WTC11 (cell line): ENCODE measurements around the gene GZMA. TPM values are rescaled to one million over a fixed set of nuclear protein-coding genes. Genes with fewer than 3 reads are reported as not detected.

Experiments
- ATAC-seq: fragments of 200-7000 bp; cut with Tn5 transposase; 2 replicates; pipeline ENCODE4 v1.10.0; 2021; ENCODE audit warnings: mild to moderate bottlenecking, moderate library complexity
- CTCF ChIA-PET: fragments of 300-600 bp; sonication (Branson Sonifier 250); formaldehyde crosslinking; loops from one replicate; lab custom pipeline; 2021; ENCODE audit warnings: antibody characterized with exemption; lab: Charles Lee
- POLR2A ChIA-PET: fragments of 350-600 bp; sonication (Branson Sonifier 250); formaldehyde crosslinking; loops from one replicate; lab custom pipeline; 2021; ENCODE audit warnings: antibody characterized with exemption; lab: Charles Lee
- DNase-seq: peaks from one replicate; pipeline ENCODE4 v3.0.0; 2021; ENCODE audit warnings: low spot score
- H3K27ac Mint-ChIP-seq: 2 replicates; pipeline ENCODE4 v1.8.0; 2021; ENCODE audit warnings: mixed read lengths
- H3K27me3 Mint-ChIP-seq: 2 replicates; pipeline ENCODE4 v1.8.0; 2021; ENCODE audit warnings: low read depth, mild to moderate bottlenecking, moderate library complexity, mixed read lengths
- H3K36me3 Mint-ChIP-seq: 2 replicates; pipeline ENCODE4 v1.8.0; 2021; ENCODE audit warnings: mixed read lengths
- H3K4me1 Mint-ChIP-seq: 2 replicates; pipeline ENCODE4 v1.8.0; 2022; ENCODE audit warnings: mixed read lengths
- H3K4me3 Mint-ChIP-seq: 2 replicates; pipeline ENCODE4 v1.8.0; 2021; ENCODE audit warnings: mild to moderate bottlenecking, moderate library complexity, mixed read lengths
- H3K9me3 Mint-ChIP-seq: 2 replicates; pipeline ENCODE4 v1.8.0; 2021; ENCODE audit warnings: mixed read lengths
- EMX1 ChIP-seq: fragments of 250-450 bp; sonication (Bioruptor Pico); IDR thresholded peaks from 2 replicates; pipeline ENCODE4 v1.8.0; 2021; ENCODE audit warnings: mild to moderate bottlenecking
- FOXJ3 ChIP-seq: sonication (generic); formaldehyde crosslinking; IDR thresholded peaks from 2 replicates; pipeline ENCODE4 v1.9.0; 2021; ENCODE audit warnings: missing genetic modification reagents, mild to moderate bottlenecking, borderline replicate concordance
- MXD4 ChIP-seq: fragments of 250-450 bp; sonication (Bioruptor Pico); IDR thresholded peaks from 2 replicates; pipeline ENCODE4 v1.8.0; 2021; ENCODE audit warnings: mild to moderate bottlenecking, moderate library complexity, borderline replicate concordance
- MYBL2 ChIP-seq: sonication (generic); formaldehyde crosslinking; IDR thresholded peaks from 2 replicates; pipeline ENCODE4 v1.8.1; 2023; ENCODE audit warnings: mild to moderate bottlenecking, moderate library complexity, missing genetic modification reagents
- NR1H2 ChIP-seq: sonication (generic); formaldehyde crosslinking; IDR thresholded peaks from 2 replicates; pipeline ENCODE4 v1.9.0; 2021; ENCODE audit warnings: mild to moderate bottlenecking, moderate library complexity, missing genetic modification reagents
- RORB ChIP-seq: fragments of 250-450 bp; sonication (Bioruptor Pico); IDR thresholded peaks from 2 replicates; pipeline ENCODE4 v1.9.0; 2021; ENCODE audit warnings: mild to moderate bottlenecking
- ZBTB43 ChIP-seq: sonication (generic); formaldehyde crosslinking; IDR thresholded peaks from 2 replicates; pipeline ENCODE4 v1.8.1; 2023; ENCODE audit warnings: mild to moderate bottlenecking, missing genetic modification reagents
- ZNF219 ChIP-seq: sonication (generic); formaldehyde crosslinking; IDR thresholded peaks from 2 replicates; pipeline ENCODE4 v1.8.0; 2023; ENCODE audit warnings: missing genetic modification reagents, mild to moderate bottlenecking, borderline replicate concordance
- ZNF263 ChIP-seq: sonication (generic); formaldehyde crosslinking; IDR thresholded peaks from 2 replicates; pipeline ENCODE4 v1.8.1; 2022; ENCODE audit warnings: low read depth, mild to moderate bottlenecking, moderate library complexity, missing genetic modification reagents
- ZNF281 ChIP-seq: sonication (generic); formaldehyde crosslinking; IDR thresholded peaks from 2 replicates; pipeline ENCODE4 v1.8.0; 2023; ENCODE audit warnings: mild to moderate bottlenecking, missing genetic modification reagents
- ZNF317 ChIP-seq: sonication (generic); formaldehyde crosslinking; IDR thresholded peaks from 2 replicates; pipeline ENCODE4 v1.8.1; 2023; ENCODE audit warnings: low read depth, mild to moderate bottlenecking, moderate library complexity, missing genetic modification reagents, borderline replicate concordance
- total RNA-seq: library from RNA; stranded (reverse); gene quantifications from 3 replicates; pipeline ENCODE4 v1.2.3, GENCODE V29; 2021
- TF ChIP-seq, protein P1 (sequence below): fragments of 250-450 bp; sonication (Bioruptor Pico); IDR thresholded peaks from 2 replicates; pipeline ENCODE4 v1.8.0; 2021; ENCODE audit warnings: mild to moderate bottlenecking
- TF ChIP-seq, protein P2 (sequence below): fragments of 250-450 bp; sonication (Bioruptor Pico); conservative IDR thresholded peaks from 2 replicates; pipeline ENCODE4 v1.9.0; 2021; ENCODE audit warnings: mild to moderate bottlenecking
- TF ChIP-seq, protein P3 (sequence below): sonication (generic); formaldehyde crosslinking; IDR thresholded peaks from 2 replicates; pipeline ENCODE4 v1.8.1; 2022; ENCODE audit warnings: mild to moderate bottlenecking, moderate library complexity, missing genetic modification reagents

Gene GZMA
- total RNA-seq, 1 experiment from 2014 or later = not detected

DNA sequence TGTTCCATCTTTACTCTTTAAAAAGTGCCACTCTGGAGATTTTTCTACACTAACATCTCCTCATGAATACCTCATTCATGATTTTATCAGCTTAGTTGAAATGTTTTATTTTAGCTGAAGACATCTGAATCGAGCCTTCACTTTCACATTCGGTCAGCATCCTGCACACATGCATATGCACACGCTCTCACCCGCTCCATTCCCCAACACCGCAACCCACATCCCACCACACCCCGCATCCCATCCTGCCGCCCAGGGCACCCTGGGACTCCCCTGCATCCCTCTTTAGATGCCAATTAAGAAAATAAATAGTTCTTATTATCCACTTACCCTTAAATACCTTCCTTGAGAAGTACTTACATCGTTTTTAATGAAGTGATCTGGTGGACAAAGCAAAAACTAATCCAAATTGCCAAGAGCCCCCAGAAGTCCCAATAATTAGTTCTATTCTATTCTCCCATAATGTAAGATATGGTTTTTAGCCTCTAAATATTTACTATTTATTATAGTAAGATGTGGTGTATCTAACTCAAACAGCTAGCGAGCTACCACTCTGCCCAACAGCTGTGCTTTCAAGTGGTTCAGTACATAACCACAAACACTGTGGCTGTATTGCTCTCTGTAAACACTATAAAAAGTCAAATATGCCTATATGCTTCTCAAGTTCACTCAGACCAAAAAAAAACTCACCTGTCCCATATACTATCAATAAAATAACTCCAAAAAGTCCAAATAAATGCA, 40.2 kb upstream of the GZMA start (continued):
- TF ChIP-seq FOXJ3 (CRISPR knock-in tag) (no peak), NR1H2 (no peak), ZNF281 (no peak)

DNA sequence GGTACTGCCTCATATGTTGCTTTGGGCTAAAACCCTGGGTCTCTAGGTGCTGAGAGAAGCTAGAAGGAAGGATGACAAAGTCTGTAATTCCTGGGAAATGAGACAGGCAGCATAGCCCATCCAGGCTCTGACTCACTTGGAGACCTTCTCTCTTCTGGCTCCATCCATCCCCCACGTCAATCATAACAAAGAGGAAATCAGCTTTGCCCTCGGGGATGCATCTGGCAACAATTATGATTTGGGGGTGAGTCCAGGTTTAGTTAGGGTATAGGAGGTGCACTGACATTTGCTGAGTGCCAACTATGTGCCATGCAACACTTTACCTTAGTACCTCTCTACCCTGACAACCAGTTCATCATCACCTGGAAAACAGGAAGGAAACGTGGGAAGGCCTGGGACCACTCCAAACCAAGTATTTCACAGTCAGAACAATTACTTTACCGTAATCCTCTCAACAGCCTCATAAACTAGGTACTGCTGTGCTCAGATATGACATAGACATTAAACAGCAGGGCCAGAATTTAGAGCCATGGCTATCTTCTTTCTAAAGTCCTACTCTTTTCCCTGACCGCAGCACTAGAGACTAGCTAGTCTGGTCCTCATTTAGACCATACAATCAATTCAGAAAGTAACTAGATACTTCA, 39.1 kb upstream of the GZMA start:
- Mint-ChIP-seq H3K9me3 (peaks cover 32% of the 10 kb centered on the region), H3K4me3 (no peak overlapping the region), H3K36me3 (peaks cover 6% of the 10 kb centered on the region; the same call in 1 of the 2 replicates), H3K27ac (no peak overlapping the region)
- DNase-seq = no peak
- TF ChIP-seq ZNF317 (no peak), MXD4 (no peak), ZNF219 (CRISPR knock-in tag) (no peak)
- TF ChIP-seq, protein P1, sequence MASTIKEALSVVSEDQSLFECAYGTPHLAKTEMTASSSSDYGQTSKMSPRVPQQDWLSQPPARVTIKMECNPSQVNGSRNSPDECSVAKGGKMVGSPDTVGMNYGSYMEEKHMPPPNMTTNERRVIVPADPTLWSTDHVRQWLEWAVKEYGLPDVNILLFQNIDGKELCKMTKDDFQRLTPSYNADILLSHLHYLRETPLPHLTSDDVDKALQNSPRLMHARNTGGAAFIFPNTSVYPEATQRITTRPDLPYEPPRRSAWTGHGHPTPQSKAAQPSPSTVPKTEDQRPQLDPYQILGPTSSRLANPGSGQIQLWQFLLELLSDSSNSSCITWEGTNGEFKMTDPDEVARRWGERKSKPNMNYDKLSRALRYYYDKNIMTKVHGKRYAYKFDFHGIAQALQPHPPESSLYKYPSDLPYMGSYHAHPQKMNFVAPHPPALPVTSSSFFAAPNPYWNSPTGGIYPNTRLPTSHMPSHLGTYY = no peak
- TF ChIP-seq, protein P2, sequence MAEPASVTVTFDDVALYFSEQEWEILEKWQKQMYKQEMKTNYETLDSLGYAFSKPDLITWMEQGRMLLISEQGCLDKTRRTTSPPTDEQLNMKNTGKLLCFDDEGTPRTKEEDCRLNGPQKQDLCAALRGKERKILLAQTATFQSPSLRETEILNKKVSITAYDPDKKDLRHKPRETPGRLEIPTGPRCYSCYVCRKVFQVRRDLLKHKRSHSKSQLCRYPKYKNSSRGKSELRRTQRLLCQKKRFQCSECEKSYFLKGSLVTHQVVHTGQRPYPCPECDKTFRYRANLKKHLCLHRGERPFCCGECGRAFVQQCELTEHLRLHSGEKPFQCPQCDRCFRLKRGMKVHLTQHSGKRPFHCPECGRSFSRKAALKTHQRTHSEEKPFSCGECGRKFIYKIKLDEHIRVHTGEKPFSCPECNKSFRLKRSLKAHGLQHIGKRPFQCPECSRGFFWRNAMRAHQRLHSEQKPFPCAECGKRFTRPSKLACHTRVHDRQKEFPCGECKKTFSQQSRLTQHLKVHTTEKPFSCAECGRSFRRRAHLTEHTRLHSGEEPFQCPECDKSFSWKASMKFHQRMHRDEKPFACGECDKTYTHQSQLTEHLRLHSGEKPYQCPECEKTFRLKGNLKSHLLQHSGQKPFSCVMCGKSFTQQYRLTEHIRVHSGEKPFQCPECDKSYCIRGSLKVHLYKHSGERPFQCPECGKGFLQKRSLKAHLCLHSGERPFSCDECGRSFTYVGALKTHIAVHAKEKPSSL (CRISPR knock-in tag) = no peak
- TF ChIP-seq, protein P3, sequence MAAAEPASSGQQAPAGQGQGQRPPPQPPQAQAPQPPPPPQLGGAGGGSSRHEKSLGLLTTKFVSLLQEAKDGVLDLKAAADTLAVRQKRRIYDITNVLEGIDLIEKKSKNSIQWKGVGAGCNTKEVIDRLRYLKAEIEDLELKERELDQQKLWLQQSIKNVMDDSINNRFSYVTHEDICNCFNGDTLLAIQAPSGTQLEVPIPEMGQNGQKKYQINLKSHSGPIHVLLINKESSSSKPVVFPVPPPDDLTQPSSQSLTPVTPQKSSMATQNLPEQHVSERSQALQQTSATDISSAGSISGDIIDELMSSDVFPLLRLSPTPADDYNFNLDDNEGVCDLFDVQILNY (CRISPR knock-in tag) = no peak
- TF ChIP-seq, all 79 proteins: peak for 0
- H3K4me1 Mint-ChIP-seq = no peaks in the 10 kb centered on the region
- H3K27me3 Mint-ChIP-seq = peaks cover 3% of the 10 kb centered on the region; the same call in 1 of the 2 replicates
- ChIA-PET CTCF (no interaction called here), POLR2A (no interaction called here)
- no peak for ATAC-seq

DNA sequence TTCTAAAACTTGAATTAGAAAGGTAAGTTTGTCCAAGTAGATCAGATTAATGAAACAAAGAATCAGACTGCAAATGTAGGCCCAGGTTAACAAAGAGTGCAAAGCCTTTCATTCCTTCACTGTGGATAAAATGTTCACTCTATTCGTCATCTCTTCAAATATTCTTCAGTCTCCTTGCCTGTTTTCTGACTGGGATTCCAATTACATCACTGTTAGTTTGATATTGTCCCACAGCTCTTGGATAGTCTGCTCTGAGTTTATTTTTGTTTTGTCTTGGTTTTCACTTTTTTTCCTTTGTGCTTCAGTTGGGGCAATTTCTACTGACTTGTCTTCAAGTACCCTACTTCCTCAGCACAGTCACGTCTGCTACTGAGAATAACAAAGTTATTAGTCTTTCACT, 38.5 kb upstream of the GZMA start:
- H3K27me3 Mint-ChIP-seq = peaks cover 3% of the 10 kb centered on the region; the same call in 1 of the 2 replicates
- H3K4me1 Mint-ChIP-seq = no peaks in the 10 kb centered on the region
- ChIA-PET CTCF (no interaction called here), POLR2A (no interaction called here)
- H3K9me3 Mint-ChIP-seq = peaks cover 32% of the 10 kb centered on the region
- DNase-seq (no peak), ATAC-seq (no peak)
- peaks cover 6% of the 10 kb centered on the region; the same call in 1 of the 2 replicates for H3K36me3 Mint-ChIP-seq
- TF ChIP-seq ZBTB43 (CRISPR knock-in tag) (no peak), RORB (CRISPR knock-in tag) (no peak), EMX1 (CRISPR knock-in tag) (no peak), ZNF263 (CRISPR knock-in tag) (no peak), MYBL2 (CRISPR knock-in tag) (no peak), ZNF219 (CRISPR knock-in tag) (no peak)
- no peak overlapping the region for H3K4me3 Mint-ChIP-seq
- no peak overlapping the region for H3K27ac Mint-ChIP-seq
